IMR-90 (cell line): ENCODE results near the gene LZIC.

Experiments
- BHLHE40 ChIP-seq: fragments of 150-350 bp; IDR thresholded peaks from 2 replicates; pipeline ENCODE4 v1.6.1; 2016; ENCODE audit warnings: mild to moderate bottlenecking, low read depth, low read length
- CHD1 ChIP-seq: IDR thresholded peaks from 2 replicates; pipeline ENCODE4 v1.6.1; 2012; ENCODE audit warnings: low read depth, low read length, improper control_type of control experiment
- MAZ ChIP-seq: IDR thresholded peaks from 2 replicates; pipeline ENCODE4 v1.6.1; 2012; ENCODE audit warnings: low read depth, mild to moderate bottlenecking, low read length, improper control_type of control experiment, moderate library complexity, borderline replicate concordance
- MXI1 ChIP-seq: IDR thresholded peaks from 2 replicates; pipeline ENCODE4 v1.6.1; 2012; ENCODE audit warnings: low read depth, mild to moderate bottlenecking, low read length, moderate library complexity, borderline replicate concordance
- POLR2A ChIP-seq: IDR thresholded peaks from 2 replicates; pipeline ENCODE4 v1.6.1; 2012; ENCODE audit warnings: mild to moderate bottlenecking, low read depth, low read length
- RAD21 ChIP-seq: IDR thresholded peaks from 2 replicates; pipeline ENCODE4 v1.6.1; 2012; ENCODE audit warnings: low read length, improper control_type of control experiment
- SMC3 ChIP-seq: fragments of 150-350 bp; IDR thresholded peaks from 2 replicates; pipeline ENCODE4 v1.6.1; 2016; ENCODE audit warnings: low read depth, mild to moderate bottlenecking, antibody characterized with exemption, low read length, moderate library complexity
- TF ChIP-seq, protein P1 (sequence below): conservative IDR thresholded peaks from 2 replicates; pipeline ENCODE4 v1.5.1; 2012; ENCODE audit warnings: mild to moderate bottlenecking, low read depth, low read length, improper control_type of control experiment

DNA sequence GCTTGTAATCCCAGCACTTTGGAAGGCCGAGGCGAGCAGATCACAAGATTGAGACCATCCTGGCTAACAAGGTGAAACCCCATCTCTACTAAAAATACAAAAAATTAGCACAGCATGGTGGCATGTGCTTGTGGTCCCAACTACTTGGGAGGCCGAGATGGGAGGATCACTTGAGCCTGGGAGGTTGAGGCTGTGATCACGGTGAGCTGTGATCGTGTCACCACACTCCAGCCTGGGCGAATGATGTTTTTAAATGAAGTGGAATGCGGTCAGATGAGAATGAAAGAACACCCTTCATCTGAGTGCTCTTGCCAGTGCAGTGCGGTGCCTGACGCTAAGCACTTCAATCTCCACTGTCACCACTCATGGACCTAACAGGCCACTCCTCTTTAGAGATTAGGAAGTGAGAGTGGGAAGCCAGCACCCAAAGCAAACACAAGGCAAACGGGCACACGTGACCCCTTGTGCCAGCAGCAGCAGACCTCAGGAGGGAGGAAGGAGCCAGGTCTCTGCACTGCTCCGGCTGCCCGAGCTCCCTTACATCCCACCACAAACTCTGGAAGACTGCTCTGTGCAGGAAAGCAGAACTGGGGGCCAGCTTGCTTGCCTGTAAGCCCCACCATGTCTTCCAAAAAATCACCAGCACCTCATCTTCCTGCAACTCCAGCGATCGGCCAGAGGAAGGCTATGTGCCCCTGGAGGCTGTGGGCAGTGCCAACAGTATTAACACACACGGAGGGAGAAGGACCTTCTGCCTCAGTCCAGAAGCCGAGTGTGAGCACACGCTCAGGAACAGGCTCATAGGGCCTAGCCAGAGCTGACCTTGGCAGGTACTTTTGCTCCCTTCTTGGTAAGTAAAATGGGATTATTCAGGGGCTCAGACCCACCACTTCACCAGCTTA, 42.8 kb downstream of the LZIC start:
- no peak for TF ChIP-seq POLR2A
- TF ChIP-seq, protein P1, sequence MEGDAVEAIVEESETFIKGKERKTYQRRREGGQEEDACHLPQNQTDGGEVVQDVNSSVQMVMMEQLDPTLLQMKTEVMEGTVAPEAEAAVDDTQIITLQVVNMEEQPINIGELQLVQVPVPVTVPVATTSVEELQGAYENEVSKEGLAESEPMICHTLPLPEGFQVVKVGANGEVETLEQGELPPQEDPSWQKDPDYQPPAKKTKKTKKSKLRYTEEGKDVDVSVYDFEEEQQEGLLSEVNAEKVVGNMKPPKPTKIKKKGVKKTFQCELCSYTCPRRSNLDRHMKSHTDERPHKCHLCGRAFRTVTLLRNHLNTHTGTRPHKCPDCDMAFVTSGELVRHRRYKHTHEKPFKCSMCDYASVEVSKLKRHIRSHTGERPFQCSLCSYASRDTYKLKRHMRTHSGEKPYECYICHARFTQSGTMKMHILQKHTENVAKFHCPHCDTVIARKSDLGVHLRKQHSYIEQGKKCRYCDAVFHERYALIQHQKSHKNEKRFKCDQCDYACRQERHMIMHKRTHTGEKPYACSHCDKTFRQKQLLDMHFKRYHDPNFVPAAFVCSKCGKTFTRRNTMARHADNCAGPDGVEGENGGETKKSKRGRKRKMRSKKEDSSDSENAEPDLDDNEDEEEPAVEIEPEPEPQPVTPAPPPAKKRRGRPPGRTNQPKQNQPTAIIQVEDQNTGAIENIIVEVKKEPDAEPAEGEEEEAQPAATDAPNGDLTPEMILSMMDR: no peak
- TF ChIP-seq CHD1: no peak
- TF ChIP-seq SMC3: no peak
- TF ChIP-seq MXI1: no peak
- TF ChIP-seq MAZ: no peak
- TF ChIP-seq BHLHE40: no peak
- no peak for TF ChIP-seq RAD21
